Activated CD4-positive, alpha-beta T cell treated with anti-CD3 and anti-CD28 coated beads, Interleukin-2, amount 10 ng/mL, durations not matched to agents 7 days and 5 days (primary cell): ENCODE measurements around the gene SEZ6. TPM values are rescaled to one million over a fixed set of nuclear protein-coding genes. Genes with fewer than 3 reads are reported as not detected.
A peak's percentile ranks its signal among the peaks of the same experiment; 100 is the strongest.
"Not testable (repeated sequence)": the region's sequence is repeated elsewhere in the genome, so short reads cannot be mapped to it uniquely, and the experiment has no call there.

Experiments used
- CTCF ChIA-PET: fragments of 350-600 bp; sonication (Branson Sonifier 250); formaldehyde crosslinking; loops from one replicate; lab custom pipeline; 2021; ENCODE audit warnings: antibody characterized with exemption; lab: Charles Lee
- POLR2A ChIA-PET: fragments of 350-600 bp; sonication (Branson Sonifier 250); formaldehyde crosslinking; loops from one replicate; lab custom pipeline; 2021; ENCODE audit warnings: antibody characterized with exemption; lab: Charles Lee
- DNase-seq: peaks from one replicate; pipeline ENCODE4 v3.0.0-alpha.2; 2020
- H3K27ac Mint-ChIP-seq: one replicate; pipeline ENCODE4 v1.8.0; 2021; ENCODE audit warnings: mild to moderate bottlenecking, moderate library complexity, mixed read lengths
- H3K27me3 Mint-ChIP-seq: one replicate; pipeline ENCODE4 v1.8.0; 2021; ENCODE audit warnings: mixed read lengths
- H3K36me3 Mint-ChIP-seq: one replicate; pipeline ENCODE4 v1.8.0; 2021; ENCODE audit warnings: low read depth, mixed read lengths
- H3K4me1 Mint-ChIP-seq: one replicate; pipeline ENCODE4 v1.8.0; 2021; ENCODE audit warnings: mixed read lengths
- H3K4me3 Mint-ChIP-seq: one replicate; pipeline ENCODE4 v1.8.0; 2021; ENCODE audit warnings: mild to moderate bottlenecking, moderate library complexity, mixed read lengths
- H3K9me3 Mint-ChIP-seq: one replicate; pipeline ENCODE4 v1.8.0; 2021; ENCODE audit warnings: mixed read lengths
- total RNA-seq, 2 experiments: library from RNA; stranded (reverse); gene quantifications; one replicate each; pipeline ENCODE4 v1.2.3, GENCODE V29; 2021

SEZ6 gene
- total RNA-seq, 2 experiments from 2014 or later = not detected

DNA sequence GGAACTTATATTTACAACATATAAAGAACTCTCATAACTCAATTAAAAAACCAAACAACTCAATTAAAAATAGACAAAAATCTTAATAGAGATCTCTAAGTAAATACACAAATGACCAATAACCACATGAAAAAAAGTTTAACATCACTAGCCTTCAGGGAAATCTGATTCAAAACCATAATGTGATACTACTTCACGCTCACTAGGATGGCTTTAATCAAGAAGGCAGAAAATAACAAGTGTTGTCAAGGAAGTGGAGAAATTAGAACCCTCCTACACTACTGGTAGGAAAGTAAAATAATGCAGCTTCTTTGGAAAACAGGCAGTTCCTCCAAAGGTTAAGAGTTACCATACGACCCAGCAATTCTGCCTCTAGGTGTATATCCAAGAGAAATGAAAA, 62.9 kb downstream of the SEZ6 start:
- Mint-ChIP-seq H3K27ac (no peak overlapping the region), H3K9me3 (no peaks in the 10 kb centered on the region), H3K4me1 (peaks cover 82% of the 10 kb centered on the region), H3K36me3 (peaks cover 63% of the 10 kb centered on the region), H3K27me3 (no peaks in the 10 kb centered on the region), H3K4me3 (no peak overlapping the region)
- DNase-seq = no peak
- ChIA-PET POLR2A (no interaction called here), CTCF (interaction anchor here (1.1 to 2.7 kb wide), 3 partner anchors 11 to 216 kb away, joined by 3 to 11 read pairs (median 4); partner anchors contain the start of gene TLCD1)

DNA sequence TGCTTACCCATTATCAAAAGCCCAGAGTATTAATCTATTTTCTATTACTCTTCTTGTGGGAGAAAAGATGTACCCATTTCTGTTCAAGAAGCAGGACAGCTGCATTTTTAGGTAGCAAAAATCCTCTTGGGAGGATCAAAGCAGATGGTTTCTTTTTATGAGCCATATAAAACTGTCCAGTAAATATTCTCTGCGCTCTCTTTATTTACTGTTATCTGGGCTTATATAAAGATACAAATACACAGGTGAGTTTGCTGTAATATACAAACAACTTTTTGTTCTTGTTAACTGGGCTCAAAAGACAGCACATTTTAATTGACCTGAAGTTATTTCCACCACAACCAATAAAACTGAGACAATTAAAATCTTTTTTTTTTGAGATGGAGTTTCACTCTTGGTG, 64.6 kb downstream of the SEZ6 start:
- CTCF ChIA-PET = interaction anchor here (0.5 kb wide), 1 partner anchor 230 kb away, joined by 3 read pairs; the partner anchor contains the start of gene PROCA1
- POLR2A ChIA-PET = interaction anchor here (0.6 kb wide), 1 partner anchor 157 kb away, joined by 5 read pairs; no protein-coding TSS in a partner anchor
- Mint-ChIP-seq H3K27ac (no peak overlapping the region), H3K4me3 (no peak overlapping the region), H3K4me1 (peaks cover 81% of the 10 kb centered on the region), H3K9me3 (no peaks in the 10 kb centered on the region), H3K36me3 (peaks cover 62% of the 10 kb centered on the region), H3K27me3 (no peaks in the 10 kb centered on the region)
- no peak for DNase-seq

DNA sequence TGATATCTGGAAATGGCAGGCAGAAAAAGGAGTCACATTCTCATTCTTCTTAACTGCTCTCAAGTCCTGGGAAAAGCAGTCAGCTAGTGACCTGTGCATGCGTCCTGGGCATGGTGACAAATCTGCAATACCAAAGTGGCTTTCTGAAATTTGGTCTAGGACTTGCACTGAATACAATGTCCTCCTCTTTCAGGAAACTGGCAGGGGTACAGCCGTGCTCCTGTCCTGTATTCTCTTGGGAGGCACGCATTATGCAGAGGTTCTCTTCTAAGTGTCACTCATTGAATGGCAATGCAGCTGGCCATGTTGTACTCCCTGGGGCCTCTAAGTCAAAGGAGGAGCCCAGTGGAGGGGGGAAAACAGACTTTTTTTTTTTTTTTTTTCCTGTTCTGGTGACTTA, 65.2 kb downstream of the SEZ6 start:
- POLR2A ChIA-PET = interaction anchor here (0.6 kb wide), 1 partner anchor 156 kb away, joined by 5 read pairs; no protein-coding TSS in a partner anchor
- no peak overlapping the region for H3K27ac Mint-ChIP-seq
- peaks cover 64% of the 10 kb centered on the region for H3K36me3 Mint-ChIP-seq

DNA sequence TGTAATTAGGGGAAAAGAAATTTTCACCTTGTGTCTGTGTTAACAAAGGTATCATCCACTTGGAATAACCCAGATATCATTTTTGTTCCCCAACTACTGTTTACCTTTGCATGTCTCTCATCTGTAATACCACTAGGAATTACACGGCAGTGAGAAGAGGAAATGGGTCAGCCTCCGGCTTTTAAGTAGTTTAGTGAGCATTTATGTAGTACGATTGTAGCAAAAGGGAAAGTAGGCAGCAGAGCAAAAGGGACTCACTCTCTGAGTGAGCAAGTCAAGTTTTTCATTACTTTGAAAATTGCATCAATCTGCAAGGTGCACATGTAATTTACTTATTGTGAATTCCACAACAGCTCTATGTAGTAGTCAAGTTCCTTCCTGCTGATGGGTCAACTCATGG, 65.7 kb downstream of the SEZ6 start:
- Mint-ChIP-seq H3K9me3 (no peaks in the 10 kb centered on the region), H3K27me3 (no peaks in the 10 kb centered on the region), H3K4me3 (no peak overlapping the region), H3K27ac (no peak overlapping the region), H3K4me1 (peaks cover 77% of the 10 kb centered on the region), H3K36me3 (peaks cover 63% of the 10 kb centered on the region)
- ChIA-PET POLR2A (interaction anchor here (0.6 kb wide), 1 partner anchor 10 kb away, joined by 3 read pairs; no protein-coding TSS in a partner anchor), CTCF (interaction anchor here (4.1 kb wide), 1 partner anchor 10 kb away, joined by 15 read pairs; the partner anchor contains the start of gene PHF12)
- no peak for DNase-seq

More for the DNA sequence above, 65.2 kb downstream of the SEZ6 start:
- no peak for DNase-seq
- Mint-ChIP-seq H3K4me1 (peaks cover 81% of the 10 kb centered on the region), H3K27me3 (no peaks in the 10 kb centered on the region), H3K9me3 (no peaks in the 10 kb centered on the region), H3K4me3 (no peak overlapping the region)
- CTCF ChIA-PET = no interaction called here

DNA sequence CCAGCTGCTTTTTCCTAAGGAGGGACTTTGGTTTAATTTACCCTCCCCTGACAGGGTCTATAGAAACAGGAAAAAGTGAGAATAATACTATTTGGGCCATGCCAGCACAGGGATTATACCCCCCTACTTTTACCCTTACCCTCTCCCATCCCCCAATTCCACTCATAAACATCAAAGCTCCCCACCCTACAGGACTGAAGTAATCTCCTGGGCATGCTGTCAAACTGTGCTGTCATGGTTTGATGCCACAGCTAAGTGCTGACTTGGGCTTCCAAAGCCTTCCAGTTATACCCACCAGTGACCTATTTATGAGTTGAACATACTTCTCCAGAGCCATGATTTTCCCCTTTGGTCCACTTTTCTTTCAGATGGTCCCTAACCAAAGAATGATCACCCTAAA, 67.3 kb downstream of the SEZ6 start:
- Mint-ChIP-seq H3K27ac (no peak overlapping the region), H3K36me3 (peaks cover 59% of the 10 kb centered on the region), H3K27me3 (no peaks in the 10 kb centered on the region), H3K4me3 (no peak overlapping the region), H3K4me1 (peaks cover 73% of the 10 kb centered on the region), H3K9me3 (no peaks in the 10 kb centered on the region)
- ChIA-PET POLR2A (no interaction called here), CTCF (interaction anchor here (1.4 to 4.1 kb wide), 4 partner anchors 9 to 37 kb away, joined by 4 to 15 read pairs (median 5); partner anchors contain the start of gene PHF12)
- DNase-seq = no peak

DNA sequence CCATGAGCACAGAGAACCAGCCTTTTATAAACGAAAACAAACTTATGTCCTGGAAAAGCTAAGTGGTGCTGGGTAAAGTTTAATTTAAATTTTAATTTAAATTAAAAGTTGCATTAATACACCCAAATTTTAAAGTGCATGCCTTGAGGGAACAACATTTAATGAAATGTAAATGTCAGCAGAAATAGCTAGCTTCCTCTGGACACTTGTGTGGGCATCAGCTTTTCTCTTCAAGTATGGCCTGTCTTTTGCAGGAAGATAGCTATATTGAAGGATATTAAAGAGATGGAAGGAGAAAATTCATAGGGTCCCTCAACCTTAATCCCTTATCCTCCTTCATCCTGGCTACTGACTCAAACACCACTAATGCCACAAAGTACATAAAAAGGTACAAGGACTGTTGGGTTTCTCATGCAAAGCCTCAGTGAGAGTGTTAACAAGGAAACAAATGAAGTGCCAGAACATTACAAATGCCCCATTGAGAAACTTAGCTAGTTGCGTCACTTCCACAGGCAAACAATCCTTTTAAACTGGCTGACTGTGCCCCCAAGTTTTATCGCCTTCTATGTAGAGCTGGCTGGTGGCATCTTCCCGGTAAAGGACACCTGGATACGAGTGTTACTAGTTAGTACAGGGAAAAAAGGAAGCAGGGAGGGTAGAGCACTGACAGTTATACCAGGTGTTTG, 68.6 kb downstream of the SEZ6 start:
- Mint-ChIP-seq H3K4me3 (no peak overlapping the region), H3K9me3 (no peaks in the 10 kb centered on the region), H3K36me3 (peaks cover 59% of the 10 kb centered on the region), H3K27me3 (no peaks in the 10 kb centered on the region), H3K4me1 (peaks cover 75% of the 10 kb centered on the region), H3K27ac (peak overlapping the region; percentile 41)
- no peak for DNase-seq
- CTCF ChIA-PET = interaction anchor here (0.6 to 4.1 kb wide), 11 partner anchors 8 to 327 kb away, joined by 3 to 15 read pairs (median 3); partner anchors contain the start of genes FAM222B and PHF12
- POLR2A ChIA-PET = no interaction called here

DNA sequence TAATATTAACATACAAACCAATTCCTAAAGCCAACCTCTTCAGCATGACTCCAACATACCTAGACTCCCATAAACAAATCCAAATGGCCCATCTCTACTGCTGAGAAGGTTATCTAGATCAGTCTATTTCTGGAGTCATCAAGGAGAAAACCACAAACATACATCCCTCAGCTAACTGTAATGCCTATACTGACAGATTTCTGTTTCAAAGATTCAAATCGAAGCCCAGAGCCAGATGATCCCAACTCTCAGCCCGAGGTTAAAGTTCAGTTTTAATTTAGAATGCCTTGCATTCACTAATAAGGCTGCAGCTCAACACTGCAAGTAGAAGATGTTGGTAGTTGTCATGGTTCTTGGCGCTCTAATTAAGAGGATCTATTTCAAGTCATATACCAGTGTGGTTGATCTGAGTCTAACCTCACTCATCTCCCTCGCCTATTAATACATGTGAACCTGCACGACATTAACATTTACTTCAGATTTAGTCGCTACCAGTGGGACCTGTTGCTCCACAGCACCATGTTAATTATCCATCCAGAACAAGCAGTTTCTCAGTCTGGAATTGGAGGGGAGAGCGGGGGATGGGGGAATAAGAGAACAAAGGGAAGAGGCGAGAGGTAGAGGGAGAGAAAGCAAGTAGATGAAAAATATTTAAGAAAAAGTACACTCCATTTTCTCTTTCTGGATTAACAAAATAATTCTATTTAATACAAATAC, 69.9 kb downstream of the SEZ6 start:
- peaks cover 63% of the 10 kb centered on the region for H3K36me3 Mint-ChIP-seq

DNA sequence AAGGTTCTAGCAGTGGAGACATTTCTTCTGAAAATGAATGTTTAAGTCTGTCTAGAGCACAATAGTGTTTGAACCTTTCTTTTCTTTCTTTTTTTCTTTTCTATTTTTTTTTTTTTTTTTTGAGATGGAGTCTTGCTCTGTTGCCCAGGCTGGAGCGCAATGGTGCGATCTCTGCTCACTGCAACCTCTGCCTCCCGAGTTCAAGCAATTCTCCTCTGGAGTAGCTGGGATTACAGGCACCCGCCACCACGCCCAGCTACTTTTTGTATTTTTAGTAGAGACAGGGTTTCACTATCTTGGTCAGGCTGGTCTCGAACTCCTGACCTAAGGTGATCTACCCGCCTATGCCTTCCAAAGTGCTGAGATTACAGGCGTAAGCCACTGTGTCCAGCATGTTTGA, 71.3 kb downstream of the SEZ6 start:
- CTCF ChIA-PET = interaction anchor here (0.7 to 1.5 kb wide), 2 partner anchors 18 to 32 kb away, joined by 3 to 6 read pairs; partner anchors contain the start of gene DHRS13
- POLR2A ChIA-PET, H3K27me3 Mint-ChIP-seq, H3K9me3 Mint-ChIP-seq, H3K4me3 Mint-ChIP-seq, DNase-seq, H3K27ac Mint-ChIP-seq: not testable (repeated sequence)
- peaks cover 59% of the 10 kb centered on the region for H3K4me1 Mint-ChIP-seq
- peaks cover 64% of the 10 kb centered on the region for H3K36me3 Mint-ChIP-seq

More for the DNA sequence above, 69.9 kb downstream of the SEZ6 start:
- DNase-seq = no peak
- POLR2A ChIA-PET = no interaction called here
- no peak overlapping the region for H3K4me3 Mint-ChIP-seq
- no peak overlapping the region for H3K27ac Mint-ChIP-seq
- peaks cover 65% of the 10 kb centered on the region for H3K4me1 Mint-ChIP-seq
- CTCF ChIA-PET = interaction anchor here (0.6 to 1.3 kb wide), 5 partner anchors 10 to 226 kb away, joined by 3 read pairs; no protein-coding TSS in a partner anchor
- H3K27me3 Mint-ChIP-seq = no peaks in the 10 kb centered on the region
- no peaks in the 10 kb centered on the region for H3K9me3 Mint-ChIP-seq

DNA sequence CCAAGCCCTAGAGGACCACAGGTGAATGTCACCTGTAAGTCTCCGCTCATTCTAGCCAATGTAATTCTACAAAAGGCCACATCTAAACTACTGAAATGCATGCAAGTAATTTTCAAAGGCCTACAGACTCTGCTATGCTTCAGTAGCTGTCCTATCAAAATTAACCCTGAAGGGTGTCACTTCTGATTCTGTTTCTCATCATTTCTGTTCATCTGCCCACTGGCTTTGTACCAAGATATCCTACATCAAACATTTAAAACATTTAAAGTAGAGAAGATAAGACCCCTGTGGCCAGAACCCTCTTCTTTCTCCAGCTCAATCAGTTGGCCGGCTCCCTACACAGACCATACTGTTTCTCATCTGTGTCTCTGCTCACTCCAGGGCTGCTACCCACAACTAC, 76.0 kb downstream of the SEZ6 start:
- Mint-ChIP-seq H3K9me3 (peaks cover 9% of the 10 kb centered on the region), H3K27ac (peak overlapping the region; percentile 67), H3K36me3 (peaks cover 69% of the 10 kb centered on the region), H3K4me1 (peaks cover 61% of the 10 kb centered on the region), H3K27me3 (no peaks in the 10 kb centered on the region), H3K4me3 (no peak overlapping the region)
- ChIA-PET CTCF (interaction anchor here (0.9 to 1.8 kb wide), 7 partner anchors 8 to 203 kb away, joined by 3 to 6 read pairs (median 4); no protein-coding TSS in a partner anchor), POLR2A (no interaction called here)
- no peak for DNase-seq

DNA sequence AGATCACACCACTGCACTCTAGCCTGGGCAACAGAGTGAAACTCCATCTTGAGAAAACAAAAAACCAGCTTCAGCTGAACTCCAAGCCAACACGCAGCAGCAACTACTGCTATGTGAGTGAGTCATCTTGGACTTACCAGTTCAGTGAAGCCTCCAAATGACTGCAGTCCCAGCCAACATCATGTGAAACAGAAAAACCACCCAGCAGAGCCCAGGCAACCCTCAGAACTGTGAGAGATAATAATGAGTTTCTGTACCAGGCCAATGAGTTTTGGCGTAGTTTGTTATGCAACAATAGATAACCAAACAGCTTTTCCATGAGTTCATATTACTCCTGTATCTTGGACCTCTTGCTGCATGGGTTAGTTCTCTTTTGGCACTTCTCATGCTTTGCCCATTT, 77.8 kb downstream of the SEZ6 start:
- Mint-ChIP-seq H3K27ac (peak overlapping the region; percentile 92), H3K4me3 (no peak overlapping the region), H3K27me3 (no peaks in the 10 kb centered on the region), H3K9me3 (peaks cover 9% of the 10 kb centered on the region), H3K4me1 (peaks cover 61% of the 10 kb centered on the region), H3K36me3 (peaks cover 70% of the 10 kb centered on the region)
- CTCF ChIA-PET = interaction anchor here (1.2 to 3.4 kb wide), 6 partner anchors 10 to 200 kb away, joined by 3 to 23 read pairs (median 3); partner anchors contain the start of gene NEK8
- POLR2A ChIA-PET = no interaction called here
- DNase-seq = no peak

DNA sequence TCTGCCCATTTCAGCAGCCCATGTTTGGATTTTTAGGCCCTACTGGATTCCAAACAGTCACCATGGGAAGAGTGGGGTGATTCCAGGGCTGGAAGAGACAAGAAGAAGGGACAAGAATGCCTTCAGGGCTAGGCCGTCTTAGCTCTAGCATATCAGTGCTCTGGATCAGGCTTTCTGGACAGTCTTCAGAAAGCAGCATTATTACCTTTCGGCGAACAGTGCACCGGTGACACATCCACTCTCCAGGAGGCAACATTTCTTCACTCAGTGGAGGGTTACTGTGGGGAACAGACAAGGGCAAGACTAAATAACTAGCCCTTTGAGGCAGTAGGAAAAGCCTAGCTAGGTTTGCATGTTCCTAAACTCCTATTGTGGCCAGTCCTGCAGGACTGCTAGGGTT, 79.0 kb downstream of the SEZ6 start:
- Mint-ChIP-seq H3K36me3 (peaks cover 72% of the 10 kb centered on the region), H3K4me3 (no peak overlapping the region), H3K9me3 (peaks cover 9% of the 10 kb centered on the region), H3K27me3 (no peaks in the 10 kb centered on the region), H3K4me1 (peaks cover 63% of the 10 kb centered on the region), H3K27ac (peak overlapping the region; percentile 92)
- DNase-seq = no peak
- CTCF ChIA-PET = interaction anchor here (0.6 to 3.4 kb wide), 9 partner anchors 9 to 199 kb away, joined by 3 to 23 read pairs (median 4); partner anchors contain the start of gene NEK8
- POLR2A ChIA-PET = no interaction called here

DNA sequence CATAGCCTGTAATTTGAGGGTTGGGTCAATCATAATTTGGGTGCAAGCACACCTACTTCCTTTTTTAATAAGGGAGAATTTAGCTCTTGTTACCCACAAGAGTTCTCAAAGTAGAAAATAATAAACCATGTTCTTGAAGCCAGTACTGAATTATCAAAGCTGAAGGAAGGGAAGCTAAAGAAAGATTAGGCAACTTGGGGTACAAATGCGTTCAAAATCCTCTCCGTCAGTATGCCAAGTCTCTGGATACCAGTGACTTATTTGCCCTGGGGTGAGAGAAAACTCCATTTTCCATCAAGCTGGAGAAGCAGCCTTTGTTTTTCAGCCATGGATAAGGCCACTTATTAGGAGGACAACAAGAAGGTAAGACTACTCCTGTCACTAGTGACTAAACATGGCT, 79.5 kb downstream of the SEZ6 start:
- DNase-seq = no peak
- ChIA-PET POLR2A (no interaction called here), CTCF (interaction anchor here (1.0 to 3.4 kb wide), 5 partner anchors 9 to 199 kb away, joined by 3 to 23 read pairs (median 4); partner anchors contain the start of gene NEK8)
- peaks cover 72% of the 10 kb centered on the region for H3K36me3 Mint-ChIP-seq
- H3K9me3 Mint-ChIP-seq = peaks cover 9% of the 10 kb centered on the region
- peak overlapping the region; percentile 92 for H3K27ac Mint-ChIP-seq
- no peaks in the 10 kb centered on the region for H3K27me3 Mint-ChIP-seq
- H3K4me1 Mint-ChIP-seq = peaks cover 62% of the 10 kb centered on the region
- peak overlapping the region; percentile 28 for H3K4me3 Mint-ChIP-seq
